ENCODE data around the gene COL4A1.

GRCh38 chr13:110113284-110113764, 193.6 kb downstream of the COL4A1 start:
- TF ChIP-seq CTCF (conservative IDR thresholded peaks at IDR 0.05; ENCODE audit: low read length) (no peak), EZH2phosphoT487 (IDR thresholded peaks at IDR 0.05; ENCODE audit: borderline replicate concordance) (no peak)

Data from Loucy (cell line).